SK-N-SH treated with all-trans-retinoic acid at 6 μM for 48 hours (cell line): ENCODE data around the gene DCAF8L2.

Experiments used
- ATAC-seq: fragments of 200-7000 bp; cut with Tn5 transposase; 3 replicates; pipeline ENCODE4 v1.9.1; 2020; ENCODE audit warnings: mild to moderate bottlenecking, moderate library complexity
- BACH2 ChIP-seq: fragments of 250-450 bp; sonication (Bioruptor Pico); IDR thresholded peaks from 2 replicates; pipeline ENCODE4 v1.9.0; 2021; ENCODE audit warnings: mild to moderate bottlenecking, borderline replicate concordance
- CSDC2 ChIP-seq: fragments of 250-450 bp; sonication (Bioruptor Pico); IDR thresholded peaks from 2 replicates; pipeline ENCODE4 v1.5.0; 2020; ENCODE audit warnings: mild to moderate bottlenecking, moderate library complexity
- ESRRG ChIP-seq: fragments of 250-450 bp; sonication (Bioruptor Pico); IDR thresholded peaks from 2 replicates; pipeline ENCODE4 v1.6.1; 2021; ENCODE audit warnings: mild to moderate bottlenecking
- GLIS3 ChIP-seq: fragments of 250-450 bp; sonication (Bioruptor Pico); IDR thresholded peaks from 2 replicates; pipeline ENCODE4 v1.5.0; 2020; ENCODE audit warnings: mild to moderate bottlenecking, moderate library complexity
- ISL1 ChIP-seq: fragments of 250-450 bp; sonication (Bioruptor Pico); IDR thresholded peaks from 2 replicates; pipeline ENCODE4 v2.1.2; 2022; ENCODE audit warnings: mild to moderate bottlenecking, moderate library complexity
- OSR1 ChIP-seq: fragments of 250-450 bp; sonication (Bioruptor Pico); IDR thresholded peaks from 2 replicates; pipeline ENCODE4 v1.8.0; 2022; ENCODE audit warnings: moderate library complexity, mild to moderate bottlenecking, inconsistent platforms
- PPARA ChIP-seq: fragments of 250-450 bp; sonication (Bioruptor Pico); IDR thresholded peaks from 2 replicates; pipeline ENCODE4 v1.5.0; 2020; ENCODE audit warnings: mild to moderate bottlenecking, borderline replicate concordance
- RARB ChIP-seq: fragments of 250-450 bp; sonication (Bioruptor Pico); IDR thresholded peaks from 2 replicates; pipeline ENCODE4 v1.8.0; 2021; ENCODE audit warnings: mild to moderate bottlenecking, moderate library complexity
- SNAI2 ChIP-seq: fragments of 250-450 bp; sonication (Bioruptor Pico); IDR thresholded peaks from 2 replicates; pipeline ENCODE4 v1.5.0; 2020; ENCODE audit warnings: mild to moderate bottlenecking, moderate library complexity
- TCF4 ChIP-seq: fragments of 250-450 bp; sonication (Bioruptor Pico); IDR thresholded peaks from 2 replicates; pipeline ENCODE4 v1.8.0; 2021; ENCODE audit warnings: mild to moderate bottlenecking, moderate library complexity, borderline replicate concordance
- TOX ChIP-seq: fragments of 250-450 bp; sonication (Bioruptor Pico); IDR thresholded peaks from 2 replicates; pipeline ENCODE4 v1.8.0; 2021; ENCODE audit warnings: mild to moderate bottlenecking, moderate library complexity, borderline replicate concordance
- ZC3H10 ChIP-seq: fragments of 250-450 bp; sonication (Bioruptor Pico); IDR thresholded peaks from 2 replicates; pipeline ENCODE4 v1.5.1; 2021; ENCODE audit warnings: mild to moderate bottlenecking, moderate library complexity
- ZFP30 ChIP-seq: fragments of 450-650 bp; formaldehyde crosslinking; IDR thresholded peaks from 2 replicates; pipeline ENCODE4 v1.5.0; 2022; ENCODE audit warnings: mild to moderate bottlenecking, moderate library complexity
- ZNF565 ChIP-seq: fragments of 450-650 bp; formaldehyde crosslinking; conservative IDR thresholded peaks from 2 replicates; pipeline ENCODE4 v1.5.0; 2020; ENCODE audit warnings: low read depth, mild to moderate bottlenecking, moderate library complexity
- ZNF70 ChIP-seq: fragments of 450-650 bp; formaldehyde crosslinking; IDR thresholded peaks from 2 replicates; pipeline ENCODE4 v1.5.0; 2020; ENCODE audit warnings: mild to moderate bottlenecking, moderate library complexity
- TF ChIP-seq, protein P1 (sequence below): fragments of 250-450 bp; sonication (Bioruptor Pico); IDR thresholded peaks from 2 replicates; pipeline ENCODE4 v1.5.0; 2020; ENCODE audit warnings: mild to moderate bottlenecking, moderate library complexity
- TF ChIP-seq, protein P2 (sequence below): fragments of 250-450 bp; sonication (Bioruptor Pico); IDR thresholded peaks from 2 replicates; pipeline ENCODE4 v1.5.1; 2021; ENCODE audit warnings: mild to moderate bottlenecking, moderate library complexity
- TF ChIP-seq, protein P3 (sequence below): fragments of 250-450 bp; sonication (Bioruptor Pico); IDR thresholded peaks from 2 replicates; pipeline ENCODE4 v1.5.1; 2020; ENCODE audit warnings: low read depth, mild to moderate bottlenecking, moderate library complexity
- TF ChIP-seq, protein P4 (sequence below): fragments of 250-450 bp; sonication (Bioruptor Pico); IDR thresholded peaks from 2 replicates; pipeline ENCODE4 v1.8.0; 2021; ENCODE audit warnings: low read depth, mild to moderate bottlenecking, moderate library complexity, borderline replicate concordance

DCAF8L2 gene

DNA sequence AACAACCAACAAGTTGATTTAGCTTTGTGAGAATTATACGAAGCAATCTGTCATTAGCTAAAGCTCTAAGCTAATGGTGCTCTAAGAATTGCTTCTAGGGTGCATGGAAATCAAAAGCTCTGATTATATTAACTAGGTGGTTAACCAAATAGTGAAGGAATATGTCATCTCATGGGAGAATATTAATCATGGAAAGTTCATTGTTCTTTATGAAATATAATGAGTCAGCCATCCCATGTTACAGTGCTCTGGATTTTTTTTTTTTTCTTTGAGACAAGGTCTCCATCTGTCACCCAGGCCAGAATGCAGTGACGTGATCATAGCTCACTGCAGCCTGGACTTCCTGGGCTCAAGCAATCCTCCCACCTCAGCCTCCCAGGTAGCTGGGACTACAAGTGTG lies 10.5 kb downstream of the DCAF8L2 start (continued):
- TF ChIP-seq TCF4 (CRISPR knock-in tag) = no peak
- TF ChIP-seq ZC3H10 (CRISPR knock-in tag) = no peak
- TF ChIP-seq PPARA = no peak
- TF ChIP-seq OSR1 (CRISPR knock-in tag) = no peak
- no peak for TF ChIP-seq TOX (CRISPR knock-in tag)
- no peak for TF ChIP-seq ISL1 (CRISPR knock-in tag)
- TF ChIP-seq ZNF70 = no peak

DNA sequence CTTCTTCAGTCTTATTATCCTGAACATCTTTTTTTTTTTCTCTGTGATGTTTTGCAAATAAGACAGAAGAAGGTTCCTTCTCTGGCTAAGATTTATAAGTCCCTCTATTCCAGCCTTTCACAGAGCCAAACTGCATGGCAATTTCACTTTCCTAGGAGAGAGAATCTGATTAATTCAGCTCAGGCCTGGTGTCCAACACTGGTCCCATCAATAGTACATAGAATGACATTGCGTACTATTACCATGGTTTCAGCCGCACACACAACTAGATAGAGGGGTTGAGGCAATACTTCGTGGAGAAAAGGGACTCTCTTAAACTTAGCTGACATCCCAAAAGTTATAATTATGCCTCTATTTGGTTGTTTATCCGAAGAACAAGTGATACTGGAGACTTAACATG lies 18.5 kb downstream of the DCAF8L2 start:
- TF ChIP-seq TCF4 (CRISPR knock-in tag) = no peak
- TF ChIP-seq RARB (CRISPR knock-in tag) = no peak
- no peak for TF ChIP-seq OSR1 (CRISPR knock-in tag)
- TF ChIP-seq CSDC2 (CRISPR knock-in tag) = no peak
- no peak for TF ChIP-seq BACH2 (CRISPR knock-in tag)
- TF ChIP-seq ZNF565 (CRISPR knock-in tag) = no peak
- TF ChIP-seq TOX (CRISPR knock-in tag) = no peak
- no peak for TF ChIP-seq PPARA
- TF ChIP-seq, protein P1, sequence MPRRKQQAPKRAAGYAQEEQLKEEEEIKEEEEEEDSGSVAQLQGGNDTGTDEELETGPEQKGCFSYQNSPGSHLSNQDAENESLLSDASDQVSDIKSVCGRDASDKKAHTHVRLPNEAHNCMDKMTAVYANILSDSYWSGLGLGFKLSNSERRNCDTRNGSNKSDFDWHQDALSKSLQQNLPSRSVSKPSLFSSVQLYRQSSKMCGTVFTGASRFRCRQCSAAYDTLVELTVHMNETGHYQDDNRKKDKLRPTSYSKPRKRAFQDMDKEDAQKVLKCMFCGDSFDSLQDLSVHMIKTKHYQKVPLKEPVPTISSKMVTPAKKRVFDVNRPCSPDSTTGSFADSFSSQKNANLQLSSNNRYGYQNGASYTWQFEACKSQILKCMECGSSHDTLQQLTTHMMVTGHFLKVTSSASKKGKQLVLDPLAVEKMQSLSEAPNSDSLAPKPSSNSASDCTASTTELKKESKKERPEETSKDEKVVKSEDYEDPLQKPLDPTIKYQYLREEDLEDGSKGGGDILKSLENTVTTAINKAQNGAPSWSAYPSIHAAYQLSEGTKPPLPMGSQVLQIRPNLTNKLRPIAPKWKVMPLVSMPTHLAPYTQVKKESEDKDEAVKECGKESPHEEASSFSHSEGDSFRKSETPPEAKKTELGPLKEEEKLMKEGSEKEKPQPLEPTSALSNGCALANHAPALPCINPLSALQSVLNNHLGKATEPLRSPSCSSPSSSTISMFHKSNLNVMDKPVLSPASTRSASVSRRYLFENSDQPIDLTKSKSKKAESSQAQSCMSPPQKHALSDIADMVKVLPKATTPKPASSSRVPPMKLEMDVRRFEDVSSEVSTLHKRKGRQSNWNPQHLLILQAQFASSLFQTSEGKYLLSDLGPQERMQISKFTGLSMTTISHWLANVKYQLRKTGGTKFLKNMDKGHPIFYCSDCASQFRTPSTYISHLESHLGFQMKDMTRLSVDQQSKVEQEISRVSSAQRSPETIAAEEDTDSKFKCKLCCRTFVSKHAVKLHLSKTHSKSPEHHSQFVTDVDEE = no peak
- TF ChIP-seq ZNF70 = no peak
- TF ChIP-seq ZFP30 (CRISPR knock-in tag) = no peak
- TF ChIP-seq, protein P2, sequence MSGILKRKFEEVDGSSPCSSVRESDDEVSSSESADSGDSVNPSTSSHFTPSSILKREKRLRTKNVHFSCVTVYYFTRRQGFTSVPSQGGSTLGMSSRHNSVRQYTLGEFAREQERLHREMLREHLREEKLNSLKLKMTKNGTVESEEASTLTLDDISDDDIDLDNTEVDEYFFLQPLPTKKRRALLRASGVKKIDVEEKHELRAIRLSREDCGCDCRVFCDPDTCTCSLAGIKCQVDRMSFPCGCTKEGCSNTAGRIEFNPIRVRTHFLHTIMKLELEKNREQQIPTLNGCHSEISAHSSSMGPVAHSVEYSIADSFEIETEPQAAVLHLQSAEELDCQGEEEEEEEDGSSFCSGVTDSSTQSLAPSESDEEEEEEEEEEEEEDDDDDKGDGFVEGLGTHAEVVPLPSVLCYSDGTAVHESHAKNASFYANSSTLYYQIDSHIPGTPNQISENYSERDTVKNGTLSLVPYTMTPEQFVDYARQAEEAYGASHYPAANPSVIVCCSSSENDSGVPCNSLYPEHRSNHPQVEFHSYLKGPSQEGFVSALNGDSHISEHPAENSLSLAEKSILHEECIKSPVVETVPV (CRISPR knock-in tag) = no peak
- no peak for TF ChIP-seq ZC3H10 (CRISPR knock-in tag)
- no peak for TF ChIP-seq GLIS3 (CRISPR knock-in tag)
- ATAC-seq = no peak

DNA sequence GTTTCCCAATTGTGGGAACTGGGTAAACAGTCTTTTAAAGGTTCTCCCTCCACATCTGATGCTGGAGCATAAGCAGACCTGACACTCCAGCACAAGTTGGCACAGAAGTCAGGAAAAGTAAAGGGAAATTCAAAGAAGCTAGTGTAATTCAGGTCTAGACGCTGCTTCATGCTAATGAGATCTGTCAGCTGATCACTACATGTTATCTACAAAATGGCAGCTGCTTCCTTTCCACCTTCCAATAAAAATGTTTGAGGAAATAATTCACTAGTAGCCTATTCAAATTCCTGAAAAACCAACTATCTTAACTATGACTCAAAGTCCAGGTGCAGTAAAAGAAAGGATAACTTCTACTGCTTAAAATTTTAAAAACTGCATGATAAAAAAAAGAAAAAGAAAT lies 29.3 kb downstream of the DCAF8L2 start:
- TF ChIP-seq, protein P3, sequence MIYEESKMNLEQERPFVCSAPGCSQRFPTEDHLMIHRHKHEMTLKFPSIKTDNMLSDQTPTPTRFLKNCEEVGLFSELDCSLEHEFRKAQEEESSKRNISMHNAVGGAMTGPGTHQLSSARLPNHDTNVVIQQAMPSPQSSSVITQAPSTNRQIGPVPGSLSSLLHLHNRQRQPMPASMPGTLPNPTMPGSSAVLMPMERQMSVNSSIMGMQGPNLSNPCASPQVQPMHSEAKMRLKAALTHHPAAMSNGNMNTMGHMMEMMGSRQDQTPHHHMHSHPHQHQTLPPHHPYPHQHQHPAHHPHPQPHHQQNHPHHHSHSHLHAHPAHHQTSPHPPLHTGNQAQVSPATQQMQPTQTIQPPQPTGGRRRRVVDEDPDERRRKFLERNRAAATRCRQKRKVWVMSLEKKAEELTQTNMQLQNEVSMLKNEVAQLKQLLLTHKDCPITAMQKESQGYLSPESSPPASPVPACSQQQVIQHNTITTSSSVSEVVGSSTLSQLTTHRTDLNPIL (CRISPR knock-in tag) = no peak
- no peak for ATAC-seq

DNA sequence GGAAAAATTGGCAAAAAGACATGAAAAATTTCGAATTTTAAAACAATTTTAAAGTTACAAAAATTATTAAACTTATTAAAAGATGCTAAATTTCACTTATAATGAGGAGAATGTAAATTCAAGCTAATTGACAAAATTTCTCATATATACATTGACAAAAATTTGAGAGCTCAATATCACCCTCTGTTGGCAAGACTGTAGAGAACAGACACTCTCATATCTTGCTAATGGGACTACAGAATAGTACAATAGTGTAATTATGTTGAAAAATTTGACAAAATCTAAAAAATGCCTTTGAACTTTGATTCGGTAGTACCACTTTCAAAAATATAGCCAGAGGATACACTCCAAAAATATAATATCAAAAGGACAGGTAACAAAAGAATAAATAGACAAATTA lies 29.8 kb downstream of the DCAF8L2 start:
- ATAC-seq = peak; percentile 57; the same call in 1 of the 3 replicates

More for the DNA sequence above, 29.8 kb downstream of the DCAF8L2 start:
- TF ChIP-seq, protein P3 (CRISPR knock-in tag) = no peak
- no peak for TF ChIP-seq ESRRG
- no peak for TF ChIP-seq ISL1 (CRISPR knock-in tag)
- TF ChIP-seq, protein P2 (CRISPR knock-in tag) = no peak
- no peak for TF ChIP-seq SNAI2
- no peak for TF ChIP-seq ZC3H10 (CRISPR knock-in tag)
- TF ChIP-seq, protein P4, sequence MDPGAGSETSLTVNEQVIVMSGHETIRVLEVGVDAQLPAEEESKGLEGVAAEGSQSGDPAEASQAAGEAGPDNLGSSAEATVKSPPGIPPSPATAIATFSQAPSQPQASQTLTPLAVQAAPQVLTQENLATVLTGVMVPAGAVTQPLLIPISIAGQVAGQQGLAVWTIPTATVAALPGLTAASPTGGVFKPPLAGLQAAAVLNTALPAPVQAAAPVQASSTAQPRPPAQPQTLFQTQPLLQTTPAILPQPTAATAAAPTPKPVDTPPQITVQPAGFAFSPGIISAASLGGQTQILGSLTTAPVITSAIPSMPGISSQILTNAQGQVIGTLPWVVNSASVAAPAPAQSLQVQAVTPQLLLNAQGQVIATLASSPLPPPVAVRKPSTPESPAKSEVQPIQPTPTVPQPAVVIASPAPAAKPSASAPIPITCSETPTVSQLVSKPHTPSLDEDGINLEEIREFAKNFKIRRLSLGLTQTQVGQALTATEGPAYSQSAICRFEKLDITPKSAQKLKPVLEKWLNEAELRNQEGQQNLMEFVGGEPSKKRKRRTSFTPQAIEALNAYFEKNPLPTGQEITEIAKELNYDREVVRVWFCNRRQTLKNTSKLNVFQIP (CRISPR knock-in tag) = no peak
